WERI-Rb-1 (cell line): ENCODE measurements around the gene ANKRD33.

Source experiments
- DNase-seq: peaks from one replicate; pipeline ENCODE4 v3.0.0-alpha.2; 2020
- H3K27ac ChIP-seq: fragments of 250-450 bp; sonication (Bioruptor Pico); 2 replicates; pipeline ENCODE4 v1.5.1; 2020; ENCODE audit warnings: mild to moderate bottlenecking, moderate library complexity
- H3K27me3 ChIP-seq: fragments of 250-450 bp; sonication (Bioruptor Pico); 2 replicates; pipeline ENCODE4 v1.5.1; 2021; ENCODE audit warnings: mild to moderate bottlenecking, low read depth, moderate library complexity; ENCODE audit not compliant: insufficient read depth, severe bottlenecking
- H3K36me3 ChIP-seq: fragments of 250-450 bp; sonication (Bioruptor Pico); 2 replicates; pipeline ENCODE4 v1.5.1; 2020; ENCODE audit warnings: mild to moderate bottlenecking, moderate library complexity
- H3K4me3 ChIP-seq: 2 replicates; pipeline ENCODE4 v1.5.1; 2011; ENCODE audit warnings: low read depth, mild to moderate bottlenecking, control low read depth, low read length
- H3K9me3 ChIP-seq: fragments of 250-450 bp; sonication (Bioruptor Pico); 2 replicates; pipeline ENCODE4 v1.5.1; 2021; ENCODE audit warnings: mild to moderate bottlenecking, moderate library complexity; ENCODE audit not compliant: severe bottlenecking
- TF ChIP-seq, protein P1 (sequence below): IDR thresholded peaks from 2 replicates; pipeline ENCODE4 v1.5.1; 2011; ENCODE audit warnings: low read depth, mild to moderate bottlenecking, control low read depth, inconsistent platforms, low read length

The ANKRD33 gene

DNA sequence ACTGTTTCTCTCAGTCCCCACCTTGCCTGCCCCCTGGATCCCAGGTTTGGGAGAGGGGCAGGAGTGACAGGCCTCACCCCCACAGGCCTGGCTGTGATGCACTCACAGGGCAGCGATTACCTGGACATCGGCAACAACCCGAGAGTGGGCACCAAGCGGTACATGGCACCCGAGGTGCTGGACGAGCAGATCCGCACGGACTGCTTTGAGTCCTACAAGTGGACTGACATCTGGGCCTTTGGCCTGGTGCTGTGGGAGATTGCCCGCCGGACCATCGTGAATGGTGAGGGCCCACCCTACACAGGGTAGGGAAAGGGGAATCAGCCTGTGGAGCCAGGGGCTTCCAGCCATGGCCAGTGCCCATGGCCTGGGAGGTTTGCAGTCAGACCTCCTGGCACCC is 28.0 kb downstream of the ANKRD33 start:
- H3K27me3 ChIP-seq, result no peaks in the 10 kb centered on the region
- H3K36me3 ChIP-seq, result no peaks in the 10 kb centered on the region
- TF ChIP-seq, protein P1, sequence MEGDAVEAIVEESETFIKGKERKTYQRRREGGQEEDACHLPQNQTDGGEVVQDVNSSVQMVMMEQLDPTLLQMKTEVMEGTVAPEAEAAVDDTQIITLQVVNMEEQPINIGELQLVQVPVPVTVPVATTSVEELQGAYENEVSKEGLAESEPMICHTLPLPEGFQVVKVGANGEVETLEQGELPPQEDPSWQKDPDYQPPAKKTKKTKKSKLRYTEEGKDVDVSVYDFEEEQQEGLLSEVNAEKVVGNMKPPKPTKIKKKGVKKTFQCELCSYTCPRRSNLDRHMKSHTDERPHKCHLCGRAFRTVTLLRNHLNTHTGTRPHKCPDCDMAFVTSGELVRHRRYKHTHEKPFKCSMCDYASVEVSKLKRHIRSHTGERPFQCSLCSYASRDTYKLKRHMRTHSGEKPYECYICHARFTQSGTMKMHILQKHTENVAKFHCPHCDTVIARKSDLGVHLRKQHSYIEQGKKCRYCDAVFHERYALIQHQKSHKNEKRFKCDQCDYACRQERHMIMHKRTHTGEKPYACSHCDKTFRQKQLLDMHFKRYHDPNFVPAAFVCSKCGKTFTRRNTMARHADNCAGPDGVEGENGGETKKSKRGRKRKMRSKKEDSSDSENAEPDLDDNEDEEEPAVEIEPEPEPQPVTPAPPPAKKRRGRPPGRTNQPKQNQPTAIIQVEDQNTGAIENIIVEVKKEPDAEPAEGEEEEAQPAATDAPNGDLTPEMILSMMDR, result no peak
- no peaks in the 10 kb centered on the region for H3K9me3 ChIP-seq
- H3K4me3 ChIP-seq, result no peak overlapping the region
- DNase-seq, result no peak
- no peak overlapping the region for H3K27ac ChIP-seq

DNA sequence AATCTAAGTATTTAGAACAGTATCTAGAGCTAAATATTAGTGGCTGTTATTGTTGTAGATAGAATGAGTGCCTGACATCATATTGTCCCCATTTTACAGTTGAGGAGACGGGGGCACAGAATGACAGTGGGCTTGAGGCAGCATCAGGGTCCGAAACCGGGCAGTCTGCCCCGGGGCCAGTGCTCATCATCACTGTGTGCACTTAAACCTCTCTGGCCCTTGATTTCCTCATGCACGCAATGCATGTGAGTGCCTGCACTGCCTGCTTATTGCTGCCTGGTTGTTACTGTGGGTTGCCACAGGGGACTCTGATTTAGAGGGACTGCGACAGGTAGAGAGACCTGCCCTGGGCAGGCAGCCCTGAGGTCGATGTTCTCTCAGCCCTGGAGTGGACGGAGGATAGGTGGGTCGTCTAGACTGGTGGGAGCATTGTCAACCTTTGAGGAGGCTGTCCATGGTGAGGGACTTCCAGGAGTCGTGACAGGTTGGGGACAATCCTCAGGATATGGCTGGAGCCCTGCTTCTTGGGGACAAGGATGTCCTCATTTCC is 29.2 kb downstream of the ANKRD33 start:
- H3K9me3 ChIP-seq, result no peaks in the 10 kb centered on the region
- H3K4me3 ChIP-seq, result no peak overlapping the region
- H3K27ac ChIP-seq, result peak overlapping the region; percentile 45
- TF ChIP-seq, protein P1, result no peak
- no peak for DNase-seq
- no peaks in the 10 kb centered on the region for H3K27me3 ChIP-seq
- H3K36me3 ChIP-seq, result no peaks in the 10 kb centered on the region

DNA sequence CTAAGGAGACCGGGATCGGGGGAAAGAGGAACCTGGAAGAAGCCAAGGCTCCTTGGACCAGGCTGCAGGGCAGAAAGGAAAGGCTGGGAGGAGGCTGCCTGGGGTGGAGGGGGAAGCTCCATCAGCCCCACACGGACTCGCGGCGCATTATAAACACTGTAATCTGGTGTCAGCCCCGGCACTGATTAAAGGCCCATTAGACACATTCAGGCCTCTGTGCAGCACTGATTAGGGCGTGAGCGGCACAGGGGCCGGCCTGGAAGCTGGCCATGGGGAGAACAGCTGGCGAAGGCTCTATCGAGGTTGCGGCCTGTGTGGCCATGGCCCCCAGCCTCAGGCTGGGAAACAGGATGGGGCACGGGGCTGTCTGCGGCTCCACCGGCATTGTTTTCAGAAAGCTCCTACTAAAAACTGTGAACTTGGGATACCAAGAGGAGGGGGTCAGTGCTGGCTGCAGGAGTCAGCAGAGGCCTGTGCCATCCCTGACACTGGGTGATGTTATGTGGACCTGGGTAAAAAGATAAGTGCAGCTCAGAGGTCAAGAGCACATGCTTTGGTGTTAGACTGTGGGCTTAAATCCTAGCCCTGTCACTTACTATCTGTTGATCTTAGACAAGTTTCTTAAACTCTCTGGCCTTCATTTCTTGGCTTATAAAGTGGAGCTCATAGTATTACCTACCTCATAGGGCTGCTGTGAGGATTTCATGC is 30.0 kb downstream of the ANKRD33 start:
- peak overlapping the region; percentile 45 for H3K27ac ChIP-seq
- DNase-seq, result peak; percentile 72
- H3K4me3 ChIP-seq, result no peak overlapping the region
- H3K9me3 ChIP-seq, result no peaks in the 10 kb centered on the region
- TF ChIP-seq, protein P1, result no peak
- H3K27me3 ChIP-seq, result no peaks in the 10 kb centered on the region
- no peaks in the 10 kb centered on the region for H3K36me3 ChIP-seq

GRCh38 chr12:51920046-51920445 is 32.1 kb downstream of the ANKRD33 start:
- TF ChIP-seq, protein P1, result no peak
- H3K27me3 ChIP-seq, result no peaks in the 10 kb centered on the region
- no peak overlapping the region for H3K4me3 ChIP-seq
- no peaks in the 10 kb centered on the region for H3K36me3 ChIP-seq
- no peaks in the 10 kb centered on the region for H3K9me3 ChIP-seq
- DNase-seq, result no peak
- H3K27ac ChIP-seq, result no peak overlapping the region

GRCh38 chr12:51921017-51921725 is 33.3 kb downstream of the ANKRD33 start:
- H3K9me3 ChIP-seq, result no peaks in the 10 kb centered on the region
- peak overlapping the region; percentile 35 for H3K27ac ChIP-seq
- no peak overlapping the region for H3K4me3 ChIP-seq
- H3K36me3 ChIP-seq, result no peaks in the 10 kb centered on the region
- DNase-seq, result no peak
- H3K27me3 ChIP-seq, result no peaks in the 10 kb centered on the region
- TF ChIP-seq, protein P1, result no peak
